Vagina (tissue), 2 donors: ENCODE results near the gene KIRREL3.

Source experiments
- CTCF ChIP-seq, 3 experiments: fragments of 450-650 bp in 2 of 3; fragments of 200-600 bp in 1 of 3; sonication (generic) in 1 of 3; IDR thresholded peaks; one replicate each; pipeline ENCODE4 v1.5.1; 2017 to 2019; ENCODE audit warnings: antibody characterized with exemption in 3 of 3, mild to moderate bottlenecking in 2 of 3, moderate library complexity in 2 of 3
- POLR2A ChIP-seq, 2 donors: fragments of 450-650 bp; IDR thresholded peaks; one replicate each; pipeline ENCODE4 v1.6.1; 2017; ENCODE audit warnings: antibody characterized with exemption in 2 of 2, mild to moderate bottlenecking in 2 of 2, moderate library complexity in 2 of 2

GRCh38 chr11:126485986-126486635 lies 514.5 kb downstream of the KIRREL3 start:
- TF ChIP-seq CTCF (IDR thresholded peaks at IDR 0.05) (no peak), POLR2A (IDR thresholded peaks at IDR 0.05) (no peak)
